ENCODE results near the gene ZNF385C. TPM values are rescaled to one million over a fixed set of nuclear protein-coding genes. Genes with fewer than 3 reads are reported as not detected.

Gene ZNF385C
- total RNA-seq, result not detected in 2 replicates

GRCh38 chr17:42097691-42098631 lies at the start of gene ZNF385C:
Gene ZNF385C (minus strand): TSS chr17:42098473. CDS start chr17:42063056, 35,417 bp downstream.

DNA sequence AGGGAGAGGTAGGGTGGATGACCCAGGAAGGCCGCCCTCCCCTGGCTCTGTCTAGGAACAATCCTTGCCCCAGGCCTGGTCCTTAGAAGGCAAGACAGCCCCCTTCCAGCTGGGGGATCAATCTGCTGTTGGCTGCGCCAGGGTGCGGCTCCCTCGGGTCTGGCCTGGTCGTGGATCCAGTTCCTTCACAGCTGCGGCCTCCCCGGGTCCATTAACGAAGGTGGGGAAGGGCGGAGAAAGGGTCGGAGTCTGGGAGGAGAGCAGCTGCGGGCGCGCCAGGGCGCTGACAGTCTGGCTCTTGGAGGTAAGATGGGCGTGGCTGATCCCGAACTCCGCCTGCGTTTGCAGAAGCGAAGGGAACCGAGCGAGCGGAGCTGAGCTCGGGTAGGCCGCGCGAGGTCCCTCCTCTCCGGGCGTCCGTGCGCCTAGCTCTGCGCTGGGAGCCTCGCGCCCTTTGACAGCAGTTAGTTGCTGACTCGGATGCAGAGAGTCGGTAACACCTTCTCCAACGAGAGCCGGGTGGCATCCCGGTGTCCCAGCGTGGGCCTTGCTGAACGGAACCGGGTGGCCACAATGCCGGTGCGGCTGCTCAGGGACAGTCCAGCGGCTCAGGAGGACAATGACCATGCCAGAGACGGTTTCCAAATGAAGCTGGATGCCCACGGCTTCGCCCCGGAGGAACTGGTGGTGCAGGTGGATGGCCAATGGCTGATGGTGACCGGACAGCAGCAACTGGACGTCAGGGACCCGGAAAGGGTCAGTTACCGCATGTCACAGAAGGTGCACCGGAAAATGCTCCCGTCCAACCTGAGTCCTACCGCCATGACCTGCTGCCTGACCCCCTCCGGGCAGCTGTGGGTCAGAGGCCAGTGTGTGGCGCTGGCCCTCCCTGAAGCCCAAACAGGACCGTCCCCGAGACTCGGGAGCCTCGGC lies 24.4 kb upstream of the ZNF385C start, which contains the start of gene HSPB9:
TSS of gene HSPB9 (plus strand) at position 434 of the 933 bp plus-strand sequence. CDS start at position 481, 47 bp downstream.

GRCh38 chr17:42120770-42121769 lies 22.8 kb upstream of the ZNF385C start, which contains the start of gene KAT2A:
Gene KAT2A (minus strand): TSS chr17:42121367. CDS start chr17:42121304, 63 bp downstream.

GRCh38 chr17:42112552-42113176 lies 14.4 kb upstream of the ZNF385C start, which contains the start of gene DHX58:
Gene DHX58 (minus strand): TSS chr17:42112714. CDS start chr17:42111892, 822 bp downstream.

DNA sequence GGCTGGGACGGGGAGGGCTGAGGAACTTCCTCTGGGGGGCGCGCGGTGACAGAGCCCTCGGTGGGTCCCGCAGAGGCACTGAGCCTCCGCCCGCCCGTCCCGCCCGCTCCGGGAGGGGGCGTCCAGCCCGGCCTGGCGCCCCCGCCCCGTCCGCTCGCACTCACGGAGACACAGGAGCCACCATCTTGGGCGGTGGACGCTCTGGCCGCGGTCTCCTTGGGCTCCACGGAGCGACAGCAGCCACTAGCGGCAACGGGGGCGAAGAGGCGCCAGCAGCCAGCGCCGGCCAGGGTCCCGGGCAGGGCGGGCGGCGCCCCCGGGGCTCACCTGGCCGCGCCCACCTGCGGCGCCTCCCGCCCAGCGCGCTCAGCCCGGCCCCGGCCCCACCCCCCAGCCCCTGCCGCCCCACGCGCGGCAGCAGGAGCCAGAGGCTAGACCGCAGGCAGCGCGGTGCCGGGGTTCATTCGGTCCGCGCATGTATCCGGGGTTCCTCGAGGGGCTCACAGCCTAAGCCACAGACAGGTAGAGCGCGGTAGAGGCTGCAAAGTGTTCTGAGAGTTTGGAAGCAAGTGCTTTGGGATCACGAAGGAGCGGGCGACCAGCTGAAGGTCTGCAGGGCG lies 47.8 kb downstream of the ZNF385C start, which contains the start of gene C17orf113:
TSS of gene C17orf113 (minus strand) at position 209 of the 620 bp plus-strand sequence. CDS start 7,225 bp downstream, outside the sequence.

DNA sequence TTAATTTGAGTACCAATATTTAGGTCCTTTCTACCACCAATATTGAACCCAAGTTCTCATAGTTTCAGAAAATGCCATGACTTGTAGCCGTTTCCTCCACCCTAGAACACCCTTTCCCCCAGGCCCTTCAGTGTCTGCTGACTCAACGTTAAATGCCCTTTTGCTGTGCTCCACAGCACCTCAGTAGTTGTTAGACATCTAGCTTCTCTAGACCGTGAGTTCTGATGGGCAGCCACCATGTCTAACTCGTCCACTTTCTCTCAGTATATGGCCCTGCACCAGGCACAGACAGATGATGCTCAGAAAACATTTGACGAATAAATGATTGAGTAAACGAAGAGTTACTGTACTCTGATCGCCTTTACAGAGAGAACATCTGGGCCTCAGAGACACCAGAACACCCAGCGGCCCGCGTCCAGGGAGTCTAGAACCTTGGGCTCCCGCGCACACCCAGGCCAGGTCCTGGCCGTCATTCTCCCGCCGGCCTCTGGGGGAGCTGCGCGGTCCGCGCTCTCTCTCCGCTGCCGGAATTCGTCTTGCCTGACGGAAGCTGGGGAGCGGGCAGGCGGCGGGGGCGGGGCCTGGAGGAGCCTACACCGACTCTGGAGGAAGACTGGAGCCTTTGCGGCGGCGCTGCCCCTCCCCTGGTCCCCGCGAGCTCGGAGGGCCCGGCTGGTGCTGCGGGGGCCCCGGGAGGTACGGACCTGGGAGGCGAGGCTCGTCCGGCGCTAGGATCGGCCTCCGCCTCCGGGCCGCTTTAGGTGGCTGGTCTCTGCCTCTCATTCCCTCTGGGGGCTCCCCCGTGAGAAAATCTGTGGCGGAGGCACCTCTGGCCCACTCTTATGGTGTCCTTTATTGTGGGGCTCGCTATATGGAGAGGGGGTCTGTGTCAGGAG lies 78.5 kb downstream of the ZNF385C start, which contains the start of gene NKIRAS2:
TSS of gene NKIRAS2 (plus strand) at position 582 of the 896 bp plus-strand sequence. CDS start 1,488 bp downstream, outside the sequence.

DNA sequence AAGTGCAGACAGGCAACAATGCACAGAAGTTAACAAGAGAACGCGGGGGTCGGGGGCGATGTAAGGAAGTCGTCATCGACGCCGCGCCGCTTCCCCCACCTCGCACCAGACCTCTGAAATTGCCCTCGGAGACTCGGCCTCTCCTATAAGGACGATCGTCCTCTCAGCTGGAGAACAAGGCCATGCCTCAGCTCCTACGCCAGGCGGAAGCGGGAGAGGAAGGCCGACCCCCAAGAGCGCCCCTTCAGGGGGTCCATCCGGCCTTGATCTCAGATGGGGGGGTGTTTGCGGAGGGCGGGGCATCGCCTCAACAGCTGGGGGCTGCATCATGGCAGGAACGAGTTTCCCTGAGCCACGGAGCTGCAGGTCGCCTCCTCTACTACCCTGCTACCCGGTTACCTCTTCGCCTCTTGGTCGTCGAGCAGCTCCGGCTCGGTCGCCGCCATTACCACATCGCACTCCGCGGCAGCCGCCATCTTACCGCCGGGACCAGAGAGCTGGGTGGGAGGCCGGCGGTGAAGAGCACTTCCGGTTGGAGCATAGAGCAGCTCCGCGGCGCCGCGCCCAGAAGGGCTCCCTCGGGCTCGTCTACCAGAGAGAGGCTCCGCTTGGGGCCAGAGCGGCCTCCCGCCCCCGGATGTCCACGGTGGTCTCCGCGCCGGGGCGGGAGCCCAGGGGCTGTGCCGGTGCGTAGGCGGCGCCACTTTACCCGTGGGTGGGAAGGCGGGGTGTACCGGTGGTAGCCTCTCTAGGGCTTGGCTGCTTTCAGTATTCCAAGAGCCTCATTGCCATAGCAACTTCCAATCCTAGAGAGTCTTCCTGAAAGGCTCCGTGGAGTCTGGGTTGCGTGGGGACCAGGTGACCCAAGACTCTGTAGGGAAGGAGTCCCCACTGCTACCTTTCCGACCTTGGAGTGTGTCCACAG lies 81.1 kb downstream of the ZNF385C start, which contains the start of gene DNAJC7:
TSS of gene DNAJC7 (minus strand) at position 499 of the 925 bp plus-strand sequence. CDS start at position 476, 23 bp downstream.

Other genes with a start within 250 kb of the ZNF385C start
- 11.5 and 13.5 TPM in 2 replicates for gene KLHL11, start 233.1 kb downstream of the ZNF385C start, total RNA-seq
- gene ACLY, start 179.5 kb downstream of the ZNF385C start, total RNA-seq, result 616 and 636 TPM in 2 replicates
- 0.71 and 1.7 TPM in 2 replicates for gene ODAD4, start 167.9 kb downstream of the ZNF385C start, total RNA-seq
- 79.4 and 83.3 TPM in 2 replicates for gene CNP, start 131.7 kb downstream of the ZNF385C start, total RNA-seq
- 64.6 and 67.3 TPM in 2 replicates for gene DNAJC7, start 81.0 kb downstream of the ZNF385C start, total RNA-seq
- gene NKIRAS2, start 78.4 kb downstream of the ZNF385C start, total RNA-seq, result 42.9 and 52.8 TPM in 2 replicates
- under 0.01 TPM in 2 replicates for gene C17orf113, start 47.9 kb downstream of the ZNF385C start, total RNA-seq
- gene DHX58, start 14.2 kb upstream of the ZNF385C start, total RNA-seq, result 9.8 and 9.9 TPM in 2 replicates
- 11.3 and 19.9 TPM in 2 replicates for gene KAT2A, start 22.9 kb upstream of the ZNF385C start, total RNA-seq
- gene HSPB9, start 24.3 kb upstream of the ZNF385C start, total RNA-seq, result not detected in 2 replicates
- 109 and 135 TPM in 2 replicates for gene RAB5C, start 56.5 kb upstream of the ZNF385C start, total RNA-seq
- not detected in 2 replicates for gene KCNH4, start 82.7 kb upstream of the ZNF385C start, total RNA-seq
- gene HCRT, start 87.0 kb upstream of the ZNF385C start, total RNA-seq, result not detected in 2 replicates
- 15.2 and 34.3 TPM in 2 replicates for gene GHDC, start 96.0 kb upstream of the ZNF385C start, total RNA-seq
- 19.7 and 23.1 TPM in 2 replicates for gene STAT5B, start 177.9 kb upstream of the ZNF385C start, total RNA-seq
- 8.3 and 14.1 TPM in 2 replicates for gene STAT5A, start 190.0 kb upstream of the ZNF385C start, total RNA-seq